Endometrial microvascular endothelial cells (primary cell): Measurements from ENCODE around the gene DHX8. TPM values are rescaled to one million over a fixed set of nuclear protein-coding genes. Genes with fewer than 3 reads are reported as not detected.
"Not testable (repeated sequence)": the region's sequence is repeated elsewhere in the genome, so short reads cannot be mapped to it uniquely, and the experiment has no call there.

Source experiments
- in situ Hi-C: cut with HindIII; loops from 2 replicates; pipeline ENCODE4 v1.10.0; 2017; ENCODE audit warnings: low sequenced_read_pairs, low pct_unique_long_range_greater_than_20kb; ENCODE audit errors: inconsistent ontology term
- total RNA-seq: library from RNA; depleted of rRNA; stranded (reverse); fragments of >200 nt; gene quantifications from one replicate; pipeline ENCODE4 v1.2.3, GENCODE V29; 2015; ENCODE audit errors: inconsistent ontology term

Gene DHX8
- total RNA-seq, 1 donor from 2014 or later, result 35.4 TPM

DNA sequence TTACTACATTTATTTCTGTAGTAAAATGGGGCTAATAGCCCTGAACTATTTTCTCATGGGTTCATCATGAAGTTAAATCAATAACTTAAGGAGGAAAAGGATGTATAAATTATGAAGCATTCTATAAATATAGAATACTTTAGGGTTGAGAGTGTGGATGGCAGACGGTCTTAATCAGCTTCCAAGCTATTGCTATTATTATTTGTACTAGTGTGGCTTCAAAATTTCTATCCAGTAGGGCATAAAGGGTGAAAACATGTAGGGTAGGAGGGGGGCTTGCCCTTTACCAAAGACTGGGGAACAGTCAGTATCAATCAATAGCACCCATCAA, 26.4 kb upstream of the DHX8 start:
- in situ Hi-C loops, result no loop called here

DNA sequence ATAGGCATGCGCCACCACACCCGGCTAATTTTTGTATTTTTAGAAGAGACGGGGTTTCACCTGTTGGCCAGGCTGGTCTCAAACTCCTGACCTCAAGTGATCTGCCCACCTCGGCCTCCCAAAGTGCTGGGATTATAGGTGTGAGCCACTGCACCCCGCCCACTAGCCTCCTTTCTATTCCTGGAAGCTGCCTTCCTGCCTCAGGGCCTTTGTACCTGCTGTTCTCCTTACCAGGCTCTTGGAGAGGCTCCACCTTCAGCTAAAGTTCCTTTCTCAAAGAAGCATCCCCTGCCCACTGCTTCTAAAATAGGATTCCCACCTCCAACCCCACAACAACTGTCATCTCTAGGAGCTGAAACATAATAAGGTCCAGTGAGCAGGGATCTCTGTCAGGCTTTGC, 23.9 kb upstream of the DHX8 start:
- in situ Hi-C loops, result not testable (repeated sequence)

DNA sequence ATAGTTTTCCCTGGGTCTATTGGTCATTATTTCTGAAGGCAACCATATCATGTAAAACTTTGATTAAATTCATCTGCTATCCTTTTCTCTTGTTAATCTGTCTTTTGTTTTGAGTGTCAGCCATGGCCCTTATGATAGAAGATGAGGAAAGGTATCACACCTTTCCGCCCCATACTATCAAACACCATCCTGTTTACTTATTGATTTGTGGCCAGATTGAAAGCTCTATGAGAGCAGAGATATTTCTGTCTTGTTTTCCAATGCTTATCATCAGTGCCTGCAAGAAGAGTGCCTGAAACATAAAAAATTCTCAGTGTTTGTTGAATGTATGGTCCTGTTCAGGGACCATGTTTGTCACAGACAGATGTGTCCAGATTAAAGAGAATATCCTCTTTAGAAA, 22.6 kb upstream of the DHX8 start:
- in situ Hi-C loops, result no loop called here

DNA sequence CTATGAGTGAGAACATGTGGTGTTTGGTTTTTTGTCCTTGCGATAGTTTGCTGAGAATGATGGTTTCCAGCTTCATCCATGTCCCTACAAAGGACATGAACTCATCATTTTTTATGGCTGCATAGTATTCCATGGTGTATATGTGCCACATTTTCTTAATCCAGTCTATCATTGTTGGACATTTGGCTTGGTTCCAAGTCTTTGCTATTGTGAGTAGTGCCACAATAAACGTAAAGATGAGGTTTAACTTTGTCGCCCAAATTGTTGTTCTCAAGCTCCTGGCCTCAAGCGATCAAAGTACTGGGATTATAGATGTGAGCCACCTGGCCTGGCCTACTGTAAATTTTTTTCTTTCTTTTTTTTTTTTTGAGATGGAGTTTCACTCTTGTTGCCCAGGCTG, 21.2 kb upstream of the DHX8 start:
- in situ Hi-C loops, result not testable (repeated sequence)

DNA sequence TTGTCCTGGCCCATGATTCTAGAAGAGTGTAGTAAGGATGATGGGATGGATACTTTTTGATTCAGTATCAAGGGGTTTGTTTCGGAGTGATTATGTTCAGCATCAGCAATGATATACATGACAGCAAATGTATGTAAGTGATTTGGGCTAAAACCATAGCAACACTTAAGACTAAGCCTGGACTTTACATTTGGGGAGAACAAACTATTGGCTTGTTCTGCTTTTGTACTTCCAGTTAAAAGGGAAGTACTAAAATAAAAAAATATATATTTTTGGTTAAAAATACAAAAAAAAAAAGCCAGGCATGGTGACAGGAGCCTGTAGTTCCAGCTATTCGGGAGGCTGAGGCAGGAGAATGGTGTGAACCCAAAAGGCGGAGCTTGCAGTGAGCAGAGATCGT, 20.5 kb upstream of the DHX8 start:
- in situ Hi-C loops, result no loop called here

DNA sequence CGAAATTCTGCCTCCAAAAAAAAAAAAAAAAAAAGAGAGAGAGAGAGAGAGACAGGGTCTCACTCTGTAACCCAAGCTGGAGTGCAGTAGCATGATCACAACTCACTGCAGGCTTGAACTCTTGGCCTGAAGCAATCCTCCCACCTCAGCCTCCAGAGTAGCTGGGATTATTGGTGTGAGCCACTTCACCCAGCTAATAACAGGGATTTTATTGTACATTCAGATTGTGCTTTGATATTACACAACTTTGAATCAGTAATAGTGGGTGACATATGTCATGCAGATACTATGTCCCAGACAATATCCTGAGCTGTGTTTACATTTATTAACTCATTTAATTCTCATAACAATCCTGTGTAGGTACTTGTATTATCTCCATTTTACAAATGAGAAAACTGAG, 19.7 kb upstream of the DHX8 start:
- in situ Hi-C loops, result no loop called here

DNA sequence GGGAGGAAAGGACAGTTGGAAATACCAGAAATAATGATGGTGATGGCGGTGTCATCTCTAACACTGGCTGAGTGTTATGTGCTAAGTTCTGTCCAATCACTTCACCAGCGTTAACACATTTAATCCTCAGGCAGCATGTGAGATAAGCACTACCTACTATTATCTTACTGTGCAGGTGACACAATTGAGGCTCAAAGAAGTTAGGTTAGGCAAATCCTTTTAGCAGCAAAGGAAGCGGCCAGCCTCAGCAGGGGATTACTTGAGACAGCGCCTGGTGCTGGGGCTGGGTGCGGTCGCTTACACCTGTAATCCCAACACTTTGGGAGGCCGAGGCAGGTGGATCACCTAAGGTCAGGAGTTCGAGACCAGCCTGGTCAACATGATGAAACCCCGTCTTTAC, 18.7 kb upstream of the DHX8 start:
- in situ Hi-C loops, result no loop called here

DNA sequence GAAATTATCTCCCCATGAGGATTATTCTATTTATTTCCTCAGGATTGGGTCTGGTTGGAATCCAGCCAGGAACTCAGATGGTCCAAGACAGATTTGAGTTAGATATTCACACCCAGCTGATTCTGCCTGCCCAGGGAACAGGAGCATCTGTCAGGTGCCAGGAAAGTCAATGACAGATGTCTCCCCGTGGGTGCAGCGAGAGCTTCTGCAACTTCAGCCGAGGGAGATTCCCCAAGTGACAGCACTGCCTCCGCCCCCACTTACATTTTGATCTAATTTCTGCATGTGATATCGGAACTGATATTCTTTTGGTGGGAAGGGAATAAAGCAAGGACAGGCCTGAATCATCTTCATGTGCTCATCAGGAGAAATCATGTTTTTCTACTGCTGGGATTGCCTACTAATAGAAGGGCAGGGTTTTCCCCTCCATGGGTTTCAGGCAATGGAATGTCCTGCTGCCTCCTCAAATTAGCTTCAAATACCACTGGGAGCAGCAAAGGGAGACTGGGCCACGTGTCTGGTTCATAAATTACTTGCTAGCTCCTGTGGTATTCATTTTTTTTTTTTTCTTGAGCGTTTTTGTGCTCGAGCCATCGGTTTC, 15.7 kb upstream of the DHX8 start:
- in situ Hi-C loops, result no loop called here

DNA sequence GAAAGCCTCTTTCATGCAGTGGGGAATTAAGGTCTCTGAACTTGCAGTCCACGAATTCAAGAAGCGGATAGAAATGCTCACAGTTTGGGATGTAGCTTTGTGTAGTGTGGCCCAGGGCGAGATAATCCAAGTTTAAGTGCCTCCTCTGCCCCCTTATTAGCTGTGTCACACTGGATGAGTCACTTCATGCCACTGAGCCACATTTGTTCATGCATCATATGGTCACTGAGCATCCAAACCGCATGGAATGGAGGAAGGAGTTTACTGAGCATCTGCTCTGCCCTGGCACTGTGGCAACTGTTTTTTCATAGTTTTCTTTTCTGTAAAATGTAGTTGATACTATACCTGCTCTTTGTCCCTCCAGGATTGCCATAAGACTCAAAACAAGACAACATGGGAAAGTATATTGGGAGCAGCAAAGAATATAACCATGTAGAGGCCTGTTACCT, 15.1 kb upstream of the DHX8 start:
- in situ Hi-C loops, result no loop called here

DNA sequence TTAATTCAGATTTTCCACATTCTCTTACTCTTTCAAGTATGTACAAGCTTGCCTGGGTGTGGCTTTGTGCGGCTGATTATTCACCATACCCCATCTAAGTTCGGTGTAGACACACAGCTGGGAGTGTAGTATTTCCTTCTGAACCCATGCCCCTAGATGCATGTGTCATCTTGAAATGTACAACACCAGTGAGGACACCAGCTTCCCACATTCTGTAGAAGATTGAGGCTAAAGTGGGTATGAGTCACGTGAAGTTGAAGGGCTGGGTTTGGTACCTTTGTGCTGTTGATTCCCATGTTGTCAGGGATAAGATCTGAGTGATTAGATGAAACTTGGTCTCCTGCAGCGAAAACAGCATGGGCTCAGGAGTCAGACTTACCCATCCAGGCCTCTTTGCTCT, 14.6 kb upstream of the DHX8 start:
- in situ Hi-C loops, result no loop called here

DNA sequence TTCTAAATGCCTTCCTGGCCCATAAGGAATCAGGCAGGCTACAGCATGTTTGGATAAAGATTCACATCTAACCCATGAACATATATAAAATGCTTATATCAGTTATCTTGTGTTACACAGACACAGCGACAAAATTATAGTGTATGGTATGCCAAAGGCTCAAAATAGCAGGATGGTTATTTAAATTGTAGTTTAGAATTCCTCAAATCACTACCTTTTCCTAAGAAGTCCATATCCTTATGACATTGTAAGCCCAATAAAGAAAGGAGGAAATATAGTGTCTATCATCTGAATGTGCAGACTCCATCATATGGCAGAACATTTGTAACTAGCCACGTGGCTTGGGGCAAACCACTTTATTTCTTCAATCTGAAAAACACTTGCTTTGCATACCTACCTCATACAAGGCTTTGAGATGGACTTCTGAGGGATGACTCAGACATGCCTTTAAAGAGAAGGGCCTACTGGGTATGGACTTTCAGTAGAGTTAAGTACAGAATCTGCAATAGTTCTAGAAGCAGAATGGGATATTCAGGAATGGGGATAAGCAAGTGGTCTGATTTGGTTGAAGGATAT, 12.1 kb upstream of the DHX8 start:
- in situ Hi-C loops, result no loop called here

DNA sequence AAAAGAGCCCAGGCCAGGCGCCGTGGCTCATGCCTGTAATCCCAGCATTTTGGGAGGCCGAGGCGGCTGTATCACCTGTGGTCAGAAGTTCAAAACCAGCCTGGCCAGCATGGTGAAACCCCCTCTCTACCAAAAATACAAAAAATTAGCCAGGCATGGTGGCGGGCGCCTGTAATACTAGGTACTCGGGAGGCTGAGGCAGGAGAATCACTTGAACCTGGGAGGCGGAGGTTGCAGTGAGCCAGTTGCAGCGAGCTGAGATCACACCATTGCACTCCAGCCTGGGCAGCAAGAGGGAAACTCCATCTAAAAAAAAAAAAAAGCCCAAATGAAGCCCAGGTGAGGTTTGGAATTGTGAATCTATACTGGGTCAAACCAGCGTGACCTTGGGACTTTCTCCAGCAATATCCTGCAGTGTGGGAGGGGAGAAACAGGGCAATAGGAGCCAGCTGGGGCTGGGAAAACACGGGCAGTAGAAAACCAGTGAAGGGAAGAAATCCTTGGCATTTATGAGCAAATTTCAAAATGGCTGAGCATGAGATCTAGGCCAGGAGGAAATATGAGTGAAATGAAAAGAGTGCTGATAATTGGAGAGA, 8.2 kb upstream of the DHX8 start:
- in situ Hi-C loops, result no loop called here

DNA sequence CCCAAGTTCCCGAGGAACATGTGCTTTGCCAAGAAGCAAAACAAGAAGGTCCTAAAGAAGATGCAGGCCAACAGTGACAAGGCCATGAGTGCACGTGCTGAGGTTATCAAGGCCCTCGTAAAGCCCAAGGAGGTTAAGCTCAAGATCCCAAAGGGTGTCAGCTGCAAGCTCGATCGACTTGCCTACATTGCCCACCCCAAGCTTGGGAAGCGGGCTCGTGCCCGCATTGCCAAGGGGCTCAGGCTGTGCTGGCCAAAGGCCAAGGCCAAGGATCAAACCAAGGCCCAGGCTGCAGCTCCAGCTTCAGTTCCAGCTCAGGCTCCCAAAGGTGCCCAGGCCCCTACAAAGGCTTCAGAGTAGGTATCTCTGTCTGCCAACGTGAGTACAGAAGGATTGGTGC, 7.5 kb upstream of the DHX8 start:
- in situ Hi-C loops, result not testable (repeated sequence)

DNA sequence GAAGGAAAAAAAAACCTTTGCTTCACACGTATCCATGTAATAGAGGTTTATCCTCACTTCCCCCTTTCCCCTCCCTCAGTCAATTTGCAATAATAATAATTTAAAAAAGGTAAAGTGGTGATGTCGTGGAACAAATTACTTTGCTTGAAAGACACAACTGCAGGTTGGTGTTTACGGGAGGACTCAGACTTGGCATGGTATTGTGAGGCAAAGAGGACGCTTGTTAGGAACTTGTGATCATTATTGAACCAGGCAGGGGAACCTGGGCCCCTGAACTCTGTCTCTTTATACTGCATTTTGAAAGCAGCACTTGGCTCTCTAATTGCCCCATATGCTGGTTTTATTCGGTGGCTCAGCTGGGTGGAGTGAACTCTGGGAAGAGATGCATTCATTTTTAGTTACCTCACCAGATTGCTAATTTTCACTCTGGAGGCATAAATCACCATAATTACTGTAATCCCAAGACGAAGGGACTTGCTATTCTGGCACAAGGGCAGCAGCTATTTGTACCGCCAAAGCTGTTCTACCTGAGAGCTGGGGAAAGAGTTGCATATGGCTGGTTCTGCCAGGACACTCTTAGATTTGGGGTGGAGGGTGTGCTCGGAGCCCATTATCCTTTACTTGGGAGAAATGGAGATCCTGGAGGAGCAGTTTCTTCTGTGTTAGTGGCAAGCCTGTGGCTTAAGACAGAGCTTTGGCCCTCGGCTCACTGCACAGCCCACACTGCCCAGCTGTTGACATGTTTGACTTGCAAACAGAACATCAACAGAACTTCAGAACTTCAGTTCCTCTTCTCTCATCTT, 5.7 kb upstream of the DHX8 start:
- in situ Hi-C loops, result no loop called here

DNA sequence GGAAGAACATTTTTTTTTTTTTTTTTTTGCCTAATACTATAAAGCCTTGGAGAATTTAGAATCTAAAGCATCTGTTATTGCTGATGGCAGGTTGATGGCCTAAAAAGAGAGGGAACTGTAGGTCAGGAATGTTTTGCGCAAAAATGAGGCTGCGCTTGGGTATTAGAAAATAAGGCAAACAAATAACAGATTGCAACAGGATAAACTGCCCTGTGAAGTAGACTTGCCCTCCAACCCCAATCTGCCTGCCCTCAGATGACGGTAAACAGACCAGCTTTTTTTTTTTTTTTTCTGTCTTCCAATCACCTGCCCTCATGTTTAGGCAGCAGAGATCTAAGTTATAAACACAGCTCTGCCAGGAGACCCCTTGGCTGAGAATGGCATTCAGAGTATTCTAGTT, 3.8 kb upstream of the DHX8 start:
- in situ Hi-C loops, result no loop called here

DNA sequence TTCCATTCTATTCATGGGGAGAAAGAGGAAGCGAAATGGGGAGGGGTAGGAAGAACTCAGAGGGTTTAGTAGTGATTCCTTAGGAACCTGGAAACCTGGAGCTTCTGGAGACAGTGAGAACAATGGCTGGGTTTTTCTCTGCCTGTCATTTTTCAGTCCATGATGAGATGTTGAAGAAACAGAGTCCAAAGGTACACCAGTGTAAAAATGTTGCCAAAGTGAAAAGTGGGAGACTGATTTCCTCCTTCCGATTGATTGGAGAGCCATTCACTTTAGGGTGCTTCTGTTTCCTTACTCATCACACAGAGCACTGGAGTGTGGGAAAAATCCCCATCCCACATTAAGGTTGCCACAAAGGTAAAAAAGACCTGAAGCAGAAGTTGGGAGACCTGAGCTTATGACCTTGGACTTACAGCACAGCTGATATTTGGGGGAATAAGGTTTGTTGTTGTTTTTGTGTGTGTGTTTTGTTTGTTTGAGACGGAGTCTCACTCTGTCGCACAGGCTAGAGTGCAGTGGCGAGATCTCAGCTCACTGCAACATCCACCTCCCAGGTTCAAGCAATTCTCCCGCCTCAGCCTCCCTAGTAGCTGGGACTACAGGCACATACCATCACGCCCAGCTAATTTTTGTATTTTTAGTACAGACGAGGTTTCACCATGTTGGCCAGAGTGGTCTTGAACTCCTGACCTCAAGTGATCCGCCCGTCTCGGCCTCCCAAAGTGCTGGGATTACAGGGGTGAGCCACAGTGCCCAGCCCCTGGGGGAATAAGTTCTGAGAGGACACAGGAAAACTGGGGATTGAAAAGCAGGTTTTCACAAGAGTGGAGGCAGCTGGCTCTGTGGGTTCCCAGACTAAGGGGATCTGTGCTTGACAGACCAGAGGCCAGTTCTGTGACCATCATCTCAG, 1.4 kb upstream of the DHX8 start:
- in situ Hi-C loops, result no loop called here

DNA sequence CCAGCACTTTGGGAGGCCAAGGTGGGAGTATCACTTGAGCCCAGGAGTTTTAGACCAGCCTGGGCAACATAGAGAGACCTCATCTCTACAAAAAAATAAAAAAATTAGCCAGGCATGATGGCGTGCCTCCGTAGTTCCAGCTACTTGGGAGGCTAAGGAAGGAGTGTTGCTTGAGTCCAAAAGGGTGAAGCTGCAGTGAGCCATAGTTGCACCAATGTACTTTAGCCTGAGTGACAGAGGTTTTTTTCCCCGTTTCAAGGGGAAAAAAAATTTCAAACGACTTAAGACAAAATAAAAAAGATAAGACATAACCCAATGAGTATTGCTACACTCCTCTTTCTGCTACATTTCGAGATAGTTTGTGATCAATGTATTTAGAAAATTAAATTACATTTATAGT, 6.8 kb downstream of the DHX8 start:
- in situ Hi-C loops, result no loop called here

DNA sequence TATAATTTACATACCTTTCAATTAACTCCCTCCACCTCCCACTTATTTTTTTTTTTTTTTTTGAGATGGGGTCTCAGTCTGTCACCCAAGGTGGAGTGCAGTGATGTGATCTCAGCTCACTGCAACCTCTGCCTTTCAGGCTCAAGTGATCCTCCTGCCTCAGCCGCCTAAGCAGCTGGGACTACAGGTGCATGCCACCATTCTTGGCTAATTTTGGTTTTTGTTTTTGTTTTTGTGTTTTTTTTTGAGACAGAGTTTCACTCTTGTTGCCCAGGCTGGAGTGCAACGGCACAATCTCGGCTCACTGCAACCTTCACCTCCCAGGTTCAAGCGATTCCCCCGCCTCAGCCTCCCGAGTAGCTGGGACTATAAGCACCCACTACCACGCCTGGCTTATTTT, 25.7 kb downstream of the DHX8 start:
- in situ Hi-C loops, result not testable (repeated sequence)

DNA sequence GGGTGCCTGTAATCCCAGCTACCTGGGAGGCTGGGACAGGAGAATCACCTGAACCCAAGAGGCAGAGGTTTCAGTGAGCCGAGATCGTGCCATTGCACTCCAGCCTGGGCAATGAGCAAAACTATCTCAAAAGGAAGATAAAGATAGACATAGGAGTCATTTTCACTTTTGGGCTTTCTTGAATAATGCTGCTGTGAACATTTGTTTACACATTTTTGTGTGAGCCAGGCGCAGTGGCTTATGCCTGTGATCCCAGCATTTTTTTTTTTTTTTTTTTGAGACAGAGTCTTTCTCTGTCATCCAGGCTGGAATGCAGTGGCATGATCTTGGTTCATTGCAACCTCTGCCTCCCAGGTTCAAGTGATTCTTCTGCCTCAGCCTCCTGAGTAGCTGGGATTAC, 27.4 kb downstream of the DHX8 start:
- in situ Hi-C loops, result not testable (repeated sequence)
